Naive B cell (primary cell): ENCODE data around the gene OXCT2. TPM values are rescaled to one million over a fixed set of nuclear protein-coding genes. Genes with fewer than 3 reads are reported as not detected.
"Not testable (repeated sequence)": the region's sequence is repeated elsewhere in the genome, so short reads cannot be mapped to it uniquely, and the experiment has no call there.

ENCODE experiments used
- ATAC-seq, 2 donors: fragments of 150-1000 bp; cut with Tn5 transposase; 2 replicates each; pipeline ENCODE4 v1.10.0; 2021; ENCODE audit warnings: low read depth in 2 of 2, mild to moderate bottlenecking in 2 of 2, moderate library complexity in 2 of 2
- DNase-seq: peaks from one replicate; pipeline ENCODE4 v3.0.0; 2022
- H3K27ac Mint-ChIP-seq, 6 donors: one replicate each; pipeline ENCODE4 v1.8.0; 2020 to 2022; ENCODE audit warnings: mild to moderate bottlenecking in 6 of 6, mixed read lengths in 6 of 6, moderate library complexity in 5 of 6, inconsistent platforms in 2 of 6
- H3K27me3 Mint-ChIP-seq, 3 donors: one replicate each; pipeline ENCODE4 v1.8.0; 2021 to 2022; ENCODE audit warnings: mixed read lengths in 3 of 3, mild to moderate bottlenecking in 1 of 3
- H3K36me3 Mint-ChIP-seq, 2 donors: one replicate each; pipeline ENCODE4 v1.8.0; 2020 to 2022; ENCODE audit warnings: mixed read lengths in 2 of 2, inconsistent platforms in 1 of 2, mild to moderate bottlenecking in 1 of 2
- H3K4me1 Mint-ChIP-seq, 3 donors: one replicate each; pipeline ENCODE4 v1.8.0; 2020 to 2022; ENCODE audit warnings: mixed read lengths in 3 of 3, inconsistent platforms in 1 of 3, mild to moderate bottlenecking in 1 of 3, moderate library complexity in 1 of 3
- H3K4me3 Mint-ChIP-seq, 8 donors: one replicate each; pipeline ENCODE4 v1.8.0; 2020 to 2022; ENCODE audit warnings: mild to moderate bottlenecking in 8 of 8, mixed read lengths in 8 of 8, moderate library complexity in 8 of 8, inconsistent platforms in 2 of 8
- H3K9me3 Mint-ChIP-seq, 7 donors: one replicate each; pipeline ENCODE4 v1.8.0; 2020 to 2022; ENCODE audit warnings: mixed read lengths in 7 of 7, mild to moderate bottlenecking in 5 of 7, inconsistent platforms in 2 of 7, moderate library complexity in 1 of 7
- polyA plus RNA-seq, 6 donors: library from polyadenylated mRNA; unstranded; fragments of 300-500 nt; fragmentation: Illumina TruSeq; gene quantifications; one replicate each; pipeline ENCODE4 v1.2.3, GENCODE V29; 2021; ENCODE audit warnings: low read depth in 6 of 6

OXCT2 gene
- polyA plus RNA-seq, 6 donors from 2014 or later = 0.47 to 2.3 (median 0.92) TPM; not detected in 3

DNA sequence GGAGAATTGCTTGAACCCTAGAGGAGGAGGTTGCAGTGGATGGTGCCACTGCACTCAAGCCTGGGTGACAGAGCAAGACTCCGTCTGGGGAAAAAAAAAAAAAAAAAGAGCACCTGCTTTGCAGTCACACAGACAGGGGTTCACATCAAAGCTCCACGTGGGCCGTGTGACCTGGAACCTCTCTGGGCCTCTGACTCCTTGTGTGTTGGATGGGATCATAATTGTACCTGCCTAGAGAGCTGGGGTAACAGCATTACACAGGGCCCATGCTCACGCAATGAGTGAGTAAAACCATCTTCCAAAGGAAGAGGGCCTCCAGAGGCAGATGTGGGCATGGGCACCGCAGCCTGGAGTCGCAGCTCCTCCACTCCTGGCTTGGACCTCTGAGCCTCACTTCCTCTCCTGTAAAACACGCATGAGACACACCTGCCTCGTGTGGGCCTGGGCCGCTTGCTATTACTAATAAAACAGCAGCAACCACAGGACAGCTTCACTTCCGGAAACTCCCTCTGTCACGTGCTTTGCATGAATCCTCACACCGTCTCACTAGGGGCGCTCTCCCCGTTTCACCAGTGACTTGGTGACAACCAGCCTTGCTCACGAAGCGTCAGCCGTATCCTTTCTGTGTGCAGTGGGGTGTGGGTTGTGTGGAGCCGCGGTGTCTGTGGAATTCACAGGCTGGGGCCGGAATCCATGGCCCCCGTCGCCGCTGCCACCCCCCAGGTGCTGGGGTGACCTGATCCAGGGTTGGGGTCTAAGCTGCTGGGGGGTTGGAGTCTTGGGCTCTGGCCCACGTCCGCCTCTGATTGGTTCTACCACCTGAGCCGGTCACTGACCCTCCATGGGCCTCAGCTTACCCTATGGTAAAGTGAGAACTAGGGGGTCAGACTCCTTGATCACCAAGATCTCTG is 28.0 kb upstream of the OXCT2 start:
- DNase-seq (peak; percentile 85), ATAC-seq (peak; percentile 93 to 96)
- not testable (repeated sequence) for H3K9me3 Mint-ChIP-seq, H3K27me3 Mint-ChIP-seq, H3K36me3 Mint-ChIP-seq
- peaks cover 0 to 11% (median 10%) of the 10 kb centered on the region in 3 donors for H3K4me1 Mint-ChIP-seq
- peak overlapping the region; percentile 63 to 87 (median 72) for H3K4me3 Mint-ChIP-seq
- peak overlapping the region; percentile 58 to 97 (median 86) for H3K27ac Mint-ChIP-seq

DNA sequence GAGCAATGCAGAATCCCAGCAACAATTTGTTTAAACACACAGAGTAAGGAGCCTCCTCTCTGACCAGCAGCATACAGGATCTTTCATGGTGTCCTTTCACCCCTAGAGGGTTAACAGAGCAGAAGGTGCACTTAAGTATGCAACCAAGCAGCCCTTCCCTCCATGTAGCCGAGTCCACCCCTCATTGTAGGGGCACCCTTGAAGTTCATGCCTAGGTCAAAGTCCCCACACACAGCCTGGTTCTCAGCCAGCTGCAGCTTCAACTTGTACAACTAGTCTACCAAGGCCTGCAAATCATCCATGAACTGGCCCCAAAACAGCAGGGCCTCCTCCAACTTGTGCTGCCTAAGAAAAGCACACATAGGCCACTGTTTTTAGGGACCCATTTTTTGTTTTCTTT is 24.5 kb upstream of the OXCT2 start:
- Mint-ChIP-seq H3K36me3 (peaks cover 0 to 8% of the 10 kb centered on the region in 2 donors), H3K4me3 (no peak overlapping the region), H3K27me3 (peaks cover 17 to 33% (median 22%) of the 10 kb centered on the region in 3 donors), H3K9me3 (no peaks in the 10 kb centered on the region), H3K27ac (no peak overlapping the region), H3K4me1 (peaks cover 7 to 19% (median 16%) of the 10 kb centered on the region in 3 donors)
- DNase-seq = no peak
- no peak for ATAC-seq

DNA sequence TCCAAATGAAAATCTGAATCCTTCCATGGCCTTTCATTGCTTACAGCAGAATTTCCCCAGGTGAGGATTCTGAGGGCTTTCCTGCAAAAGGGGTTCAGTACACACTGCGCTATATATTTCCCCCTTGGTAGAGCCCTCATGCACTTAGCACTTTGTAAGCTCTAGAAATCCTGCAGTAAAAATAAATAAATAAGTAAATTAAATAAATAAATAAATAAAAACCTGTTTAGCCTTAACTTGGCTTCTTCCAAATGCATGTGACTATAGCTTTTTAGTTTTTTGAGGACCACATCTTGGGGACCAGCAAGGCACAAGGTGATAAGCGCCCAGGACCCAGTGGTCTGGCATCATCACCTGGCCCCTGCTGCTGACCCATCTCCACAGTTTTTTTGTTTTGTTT is 20.7 kb upstream of the OXCT2 start:
- Mint-ChIP-seq H3K27ac (no peak overlapping the region), H3K27me3 (peaks cover 25 to 51% (median 32%) of the 10 kb centered on the region in 3 donors), H3K4me1 (peaks cover 13 to 16% (median 15%) of the 10 kb centered on the region in 3 donors), H3K9me3 (peaks cover 0 to 1% (median 0%) of the 10 kb centered on the region in 7 donors), H3K4me3 (no peak overlapping the region), H3K36me3 (peaks cover 0 to 8% of the 10 kb centered on the region in 2 donors)
- DNase-seq (no peak), ATAC-seq (no peak)

DNA sequence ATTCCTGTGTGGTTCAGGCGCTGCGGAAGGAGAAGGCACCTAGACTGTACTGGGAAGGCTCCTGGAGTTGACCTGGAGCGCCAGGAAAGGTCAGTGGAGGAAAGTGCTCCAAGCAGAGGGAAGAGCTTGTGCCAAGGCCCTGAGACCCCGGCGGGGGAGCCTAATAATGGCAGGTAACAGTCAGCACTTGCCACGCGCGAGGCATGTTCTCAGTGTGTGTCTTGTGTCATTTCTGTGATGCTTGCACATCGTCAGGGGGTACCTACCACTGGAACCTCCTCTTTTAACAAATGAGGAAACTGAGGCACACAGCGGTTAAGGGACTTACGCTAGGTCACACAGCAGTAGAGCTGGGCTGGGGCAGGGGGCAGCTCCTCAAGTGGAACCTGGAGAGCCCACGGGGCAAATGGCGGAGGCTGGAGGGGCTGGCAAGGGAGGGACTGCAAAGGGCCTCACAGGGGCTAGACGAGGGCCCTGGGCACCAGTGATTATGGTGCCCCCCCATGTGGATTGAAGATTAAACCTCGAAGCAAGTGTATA is 18.5 kb upstream of the OXCT2 start:
- H3K4me3 Mint-ChIP-seq = peak overlapping the region; percentile 61 to 92 (median 82)
- H3K9me3 Mint-ChIP-seq = peaks cover 0 to 1% (median 0%) of the 10 kb centered on the region in 7 donors
- peak overlapping the region in 3 of 6 donors; percentile 54 to 92 (median 65) for H3K27ac Mint-ChIP-seq
- no peak for ATAC-seq
- H3K27me3 Mint-ChIP-seq = peaks cover 22 to 57% (median 32%) of the 10 kb centered on the region in 3 donors
- no peak for DNase-seq
- peaks cover 13 to 16% (median 15%) of the 10 kb centered on the region in 3 donors for H3K4me1 Mint-ChIP-seq
- peaks cover 0 to 8% of the 10 kb centered on the region in 2 donors for H3K36me3 Mint-ChIP-seq

DNA sequence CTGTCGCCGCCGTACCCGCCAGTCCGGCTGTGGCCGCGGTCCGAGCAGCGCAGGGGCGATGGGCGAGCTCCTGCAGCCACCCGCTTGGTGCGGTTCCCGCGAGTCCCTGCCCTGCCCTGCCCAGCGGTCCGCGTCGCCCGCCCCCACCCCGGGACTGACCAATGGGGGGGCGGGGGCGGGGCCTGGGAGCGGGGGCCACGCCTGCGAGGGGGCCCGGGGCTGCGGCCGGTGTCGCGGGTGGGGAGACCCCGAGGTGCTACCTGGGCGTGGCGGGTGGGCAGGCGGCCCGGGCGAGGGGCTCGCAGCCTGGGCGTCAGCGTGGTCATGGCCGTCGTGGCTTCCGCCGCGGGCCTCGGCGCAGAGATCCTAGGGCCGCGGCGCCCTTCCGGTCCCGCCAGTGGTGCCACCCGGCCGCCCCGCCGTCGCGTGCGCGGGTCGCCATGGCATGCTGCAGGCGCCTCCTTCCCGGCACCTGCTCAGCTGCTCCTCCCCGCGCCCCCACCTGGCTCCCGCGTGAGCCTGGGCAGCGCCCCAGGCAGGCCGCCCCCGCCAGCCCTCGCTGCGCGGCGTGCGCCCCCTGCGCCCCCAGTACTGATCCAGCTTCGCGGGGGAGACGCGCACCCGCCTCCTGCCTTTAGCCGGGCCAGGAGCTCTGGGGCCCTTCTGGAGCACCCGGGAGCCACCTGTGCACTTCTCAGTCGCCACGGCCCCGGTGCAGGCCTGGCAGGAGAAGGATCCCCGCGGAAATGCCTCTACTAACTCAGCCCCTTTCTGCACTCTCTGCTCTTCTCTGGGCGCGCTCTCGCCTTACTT is 17.8 kb upstream of the OXCT2 start, which contains the start of gene BMP8B:
Gene BMP8B, minus strand, starts transcription at position 108 of the 813 bp plus-strand sequence. CDS start 380 bp downstream, outside the sequence.
- peak; percentile 72 to 76 for ATAC-seq
- H3K36me3 Mint-ChIP-seq = peaks cover 0 to 8% of the 10 kb centered on the region in 2 donors

DNA sequence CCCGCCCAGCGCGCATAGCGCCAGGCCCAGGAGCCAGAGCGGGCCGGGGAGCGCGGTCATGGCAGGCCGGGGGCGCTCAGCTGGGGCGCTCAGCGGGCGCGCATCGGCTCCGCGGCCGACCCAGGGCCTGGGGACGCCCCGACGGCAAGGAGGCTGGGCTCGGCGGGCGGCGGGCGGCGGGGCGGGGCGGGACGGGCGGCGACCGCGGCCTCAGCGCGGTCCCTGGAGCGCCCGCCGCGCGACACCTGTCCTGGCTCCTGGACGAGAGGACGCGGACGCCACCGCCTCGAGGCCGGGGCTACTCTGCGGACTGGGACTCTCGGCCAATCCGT is 17.2 kb upstream of the OXCT2 start:
- peaks cover 16 to 56% (median 30%) of the 10 kb centered on the region in 3 donors for H3K27me3 Mint-ChIP-seq

More for the DNA sequence above, 17.8 kb upstream of the OXCT2 start, which contains the start of gene BMP8B:
- H3K4me3 Mint-ChIP-seq = peak within 1 kb of the TSS; percentile 61 to 92 (median 82)
- H3K9me3 Mint-ChIP-seq = peaks cover 0 to 1% (median 0%) of the 10 kb centered on the region in 7 donors
- peaks cover 13 to 16% (median 15%) of the 10 kb centered on the region in 3 donors for H3K4me1 Mint-ChIP-seq
- peak; percentile 61 for DNase-seq
- H3K27ac Mint-ChIP-seq = peak within 1 kb of the TSS in 3 of 6 donors; percentile 54 to 92 (median 65)
- peaks cover 20 to 55% (median 30%) of the 10 kb centered on the region in 3 donors for H3K27me3 Mint-ChIP-seq

DNA sequence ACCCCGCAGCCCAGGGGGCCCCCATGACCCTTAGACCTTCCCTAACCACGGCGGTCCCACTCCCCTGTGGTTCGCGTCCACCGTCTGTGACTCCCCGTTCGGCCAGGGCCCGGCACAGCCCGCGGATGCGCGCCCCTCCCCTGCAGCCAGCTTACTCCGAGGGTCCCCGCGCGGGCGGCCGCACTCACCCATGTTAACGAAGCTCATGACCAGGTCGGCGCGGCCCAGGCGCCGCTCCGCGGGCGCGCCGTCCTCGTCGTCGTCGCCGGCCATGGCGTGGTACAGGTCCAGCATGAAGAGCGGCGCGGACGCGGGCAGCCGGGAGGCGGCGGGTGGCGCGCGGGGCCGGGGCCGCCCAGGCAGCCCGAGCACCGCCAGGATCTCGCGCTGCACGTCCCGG is 16.8 kb upstream of the OXCT2 start:
- not testable (repeated sequence) for DNase-seq, ATAC-seq, H3K9me3 Mint-ChIP-seq, H3K27ac Mint-ChIP-seq, H3K36me3 Mint-ChIP-seq
- Mint-ChIP-seq H3K4me3 (peak overlapping the region in 7 of 8 donors; percentile 40 to 89 (median 64)), H3K27me3 (peaks cover 15 to 56% (median 27%) of the 10 kb centered on the region in 3 donors), H3K4me1 (peaks cover 7 to 15% (median 10%) of the 10 kb centered on the region in 3 donors)

More for the DNA sequence above, 17.2 kb upstream of the OXCT2 start:
- Mint-ChIP-seq H3K4me3 (peak overlapping the region in 1 of 8 donors; percentile 86), H3K36me3 (peaks cover 0 to 8% of the 10 kb centered on the region in 2 donors), H3K4me1 (peaks cover 10 to 16% (median 14%) of the 10 kb centered on the region in 3 donors), H3K27ac (no peak overlapping the region), H3K9me3 (peaks cover 0 to 1% (median 0%) of the 10 kb centered on the region in 7 donors)
- DNase-seq (no peak), ATAC-seq (peak; percentile 38 to 44)

DNA sequence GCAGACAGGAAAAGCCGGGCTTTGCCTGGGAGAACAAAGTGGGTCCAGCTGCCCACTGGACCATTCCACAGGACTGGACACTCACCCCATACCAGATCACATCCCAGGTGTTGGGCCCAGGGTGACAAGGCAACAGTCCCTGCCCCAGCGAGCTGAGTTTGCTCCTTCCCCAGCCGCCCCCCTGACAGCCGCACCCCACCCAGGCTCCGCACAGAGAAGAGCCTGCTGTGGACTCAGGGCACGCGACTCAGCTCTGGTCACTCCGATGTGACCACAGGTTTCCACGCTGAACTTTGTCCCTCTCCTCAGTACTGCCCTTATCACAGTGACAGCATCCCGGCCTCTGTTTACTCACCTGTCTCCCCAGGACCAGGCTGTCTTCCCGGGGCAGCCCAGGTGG is 16.3 kb upstream of the OXCT2 start:
- DNase-seq (no peak), ATAC-seq (no peak)
- H3K4me3 Mint-ChIP-seq = peak overlapping the region; percentile 53 to 89 (median 72)
- peaks cover 0 to 1% of the 10 kb centered on the region in 2 donors for H3K36me3 Mint-ChIP-seq
- peaks cover 7 to 10% (median 7%) of the 10 kb centered on the region in 3 donors for H3K4me1 Mint-ChIP-seq
- peaks cover 10 to 53% (median 22%) of the 10 kb centered on the region in 3 donors for H3K27me3 Mint-ChIP-seq
- H3K9me3 Mint-ChIP-seq = peaks cover 0 to 1% (median 0%) of the 10 kb centered on the region in 7 donors
- H3K27ac Mint-ChIP-seq = peak overlapping the region in 1 of 6 donors; percentile 32

DNA sequence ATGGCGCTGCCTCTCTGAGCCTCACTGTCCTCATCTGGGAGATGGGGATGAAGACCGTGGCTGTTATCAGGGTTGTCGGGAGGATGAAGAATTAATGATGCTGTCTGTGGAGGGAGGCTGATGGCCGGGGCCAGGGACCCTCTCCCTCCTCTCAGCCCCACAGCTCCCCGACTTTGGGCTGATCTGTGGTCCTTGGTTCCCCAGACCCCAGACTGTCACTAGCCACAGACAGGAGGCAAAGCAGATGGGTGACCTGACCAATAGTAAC is 15.9 kb upstream of the OXCT2 start:
- Mint-ChIP-seq H3K27me3 (peaks cover 8 to 49% (median 18%) of the 10 kb centered on the region in 3 donors), H3K4me3 (peak overlapping the region in 7 of 8 donors; percentile 62 to 89 (median 74)), H3K27ac (peak overlapping the region in 2 of 6 donors; percentile 54 to 74)
- not testable (repeated sequence) for H3K36me3 Mint-ChIP-seq, H3K4me1 Mint-ChIP-seq, H3K9me3 Mint-ChIP-seq, DNase-seq, ATAC-seq

DNA sequence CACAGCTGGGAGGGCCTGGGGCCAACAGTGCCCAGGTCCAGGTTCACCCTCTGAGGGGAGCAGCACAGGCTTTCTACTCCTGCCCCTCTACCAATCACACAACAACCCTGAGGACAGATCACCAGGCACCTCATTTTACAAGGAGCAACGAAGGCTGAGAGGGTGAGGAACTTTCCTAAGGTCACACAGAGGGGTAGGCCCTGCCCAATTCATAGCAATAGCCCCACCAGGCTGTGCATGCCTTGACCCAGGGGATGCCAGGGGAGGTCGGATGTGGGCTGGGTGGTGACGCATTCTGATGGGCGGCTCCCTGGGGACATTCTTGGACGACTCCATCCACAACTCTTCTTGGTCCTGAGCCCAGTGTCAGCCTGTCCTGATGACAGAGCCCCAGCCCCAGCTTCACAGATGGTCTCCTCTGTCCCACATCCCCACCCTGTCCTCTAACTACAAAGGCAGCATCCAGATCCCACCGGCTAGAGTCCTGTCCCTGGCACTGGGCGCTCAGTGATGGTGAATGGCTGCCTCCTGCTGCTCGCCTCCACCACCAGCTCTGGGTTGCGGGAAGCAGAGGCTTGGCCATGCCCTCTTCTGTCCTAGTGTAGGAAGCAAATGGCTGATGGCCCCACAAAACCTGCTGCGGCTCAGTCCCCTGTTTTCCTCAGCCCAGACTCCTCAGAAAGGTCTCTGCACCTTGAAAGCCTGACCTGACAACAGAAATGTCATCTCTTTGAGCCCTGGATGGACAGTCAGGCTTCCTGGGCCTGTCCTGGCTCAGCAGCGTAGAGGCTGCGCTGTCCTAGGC is 15.4 kb upstream of the OXCT2 start:
- H3K9me3 Mint-ChIP-seq, DNase-seq, H3K4me1 Mint-ChIP-seq, ATAC-seq, H3K36me3 Mint-ChIP-seq: not testable (repeated sequence)
- peaks cover 8 to 48% (median 17%) of the 10 kb centered on the region in 3 donors for H3K27me3 Mint-ChIP-seq
- peak overlapping the region in 1 of 6 donors; percentile 74 for H3K27ac Mint-ChIP-seq
- H3K4me3 Mint-ChIP-seq = peak overlapping the region; percentile 39 to 89 (median 67)

DNA sequence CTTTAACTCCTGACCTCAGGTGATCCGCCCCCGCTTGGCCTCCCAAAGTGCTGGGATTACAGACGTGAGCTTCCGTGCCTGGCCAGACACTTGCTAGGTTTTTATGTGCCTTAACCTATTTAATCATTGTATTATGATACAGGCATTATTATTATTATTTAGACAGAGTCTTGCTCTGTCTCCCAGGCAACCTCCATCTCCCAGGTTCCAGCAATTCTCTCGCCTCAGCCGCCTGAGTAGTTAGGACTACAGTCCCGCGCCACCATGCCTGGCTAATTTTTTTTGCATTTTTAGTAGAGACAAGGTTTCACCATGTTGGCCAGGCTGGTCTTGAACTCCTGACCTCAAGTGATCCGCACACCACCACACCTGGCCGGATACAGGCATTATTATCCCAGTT is 11.5 kb upstream of the OXCT2 start:
- not testable (repeated sequence) for ATAC-seq, H3K36me3 Mint-ChIP-seq, H3K4me1 Mint-ChIP-seq, H3K9me3 Mint-ChIP-seq, H3K4me3 Mint-ChIP-seq, H3K27ac Mint-ChIP-seq, DNase-seq
- peaks cover 19 to 39% (median 24%) of the 10 kb centered on the region in 3 donors for H3K27me3 Mint-ChIP-seq

DNA sequence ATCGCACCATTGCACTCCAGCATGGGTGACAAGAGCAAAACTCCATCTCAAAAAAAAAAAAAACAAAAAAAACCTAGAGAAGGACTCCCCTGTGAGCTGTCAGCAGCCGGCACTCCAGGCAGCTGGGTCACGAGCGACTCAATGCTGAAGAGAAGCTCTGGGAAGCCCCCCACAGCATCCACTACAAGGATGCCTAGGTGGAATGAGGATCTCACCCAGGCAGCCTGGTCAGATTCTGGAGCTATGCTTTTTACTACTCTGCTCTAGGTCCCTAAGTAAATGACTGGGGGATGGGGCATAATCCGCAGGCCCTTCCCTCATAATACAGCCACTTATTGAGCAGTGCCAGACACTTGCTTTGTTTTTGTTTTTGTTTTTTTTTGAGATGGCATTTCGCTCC is 11.0 kb upstream of the OXCT2 start:
- H3K4me1 Mint-ChIP-seq = peaks cover 0 to 2% (median 0%) of the 10 kb centered on the region in 3 donors
- H3K36me3 Mint-ChIP-seq = no peaks in the 10 kb centered on the region
- no peak overlapping the region for H3K27ac Mint-ChIP-seq
- no peak for ATAC-seq
- no peaks in the 10 kb centered on the region for H3K9me3 Mint-ChIP-seq
- peaks cover 14 to 33% (median 19%) of the 10 kb centered on the region in 3 donors for H3K27me3 Mint-ChIP-seq
- no peak for DNase-seq
- no peak overlapping the region for H3K4me3 Mint-ChIP-seq
